Chondrocyte (in vitro differentiated cells): ENCODE data around the gene USF2. TPM values are rescaled to one million over a fixed set of nuclear protein-coding genes. Genes with fewer than 3 reads are reported as not detected.
A peak's percentile ranks its signal among the peaks of the same experiment; 100 is the strongest.

Experiments
- DNase-seq: peaks from one replicate; pipeline ENCODE4 v3.0.0; 2021; ENCODE audit warnings: mixed read lengths, low spot score
- H3K27ac Mint-ChIP-seq: one replicate; pipeline ENCODE4 v1.8.0; 2021; ENCODE audit warnings: mild to moderate bottlenecking, moderate library complexity, mixed read lengths; ENCODE audit not compliant: unreplicated experiment
- H3K27me3 Mint-ChIP-seq: 2 replicates; pipeline ENCODE4 v1.8.0; 2021; ENCODE audit warnings: low read depth, mixed read lengths
- H3K36me3 Mint-ChIP-seq: 2 replicates; pipeline ENCODE4 v1.8.0; 2021; ENCODE audit warnings: low read depth, mixed read lengths
- H3K4me1 Mint-ChIP-seq: 2 replicates; pipeline ENCODE4 v1.8.0; 2021; ENCODE audit warnings: low read depth, mild to moderate bottlenecking, mixed read lengths
- H3K4me3 Mint-ChIP-seq: one replicate; pipeline ENCODE4 v1.8.0; 2021; ENCODE audit warnings: mild to moderate bottlenecking, moderate library complexity, mixed read lengths; ENCODE audit not compliant: unreplicated experiment
- H3K9me3 Mint-ChIP-seq: 2 replicates; pipeline ENCODE4 v1.8.0; 2021; ENCODE audit warnings: low read depth, mixed read lengths
- total RNA-seq: library from RNA; stranded (reverse); gene quantifications from 3 replicates; pipeline ENCODE4 v1.2.1, GENCODE V29; 2021
- TF ChIP-seq, protein P1 (sequence below): fragments of 200-600 bp; sonication (generic); IDR thresholded peaks from 2 replicates; pipeline ENCODE4 v1.5.0; 2021; ENCODE audit warnings: antibody characterized with exemption, mild to moderate bottlenecking, moderate library complexity

Gene USF2
- total RNA-seq, 1 donor from 2014 or later, result 86.1 TPM

DNA sequence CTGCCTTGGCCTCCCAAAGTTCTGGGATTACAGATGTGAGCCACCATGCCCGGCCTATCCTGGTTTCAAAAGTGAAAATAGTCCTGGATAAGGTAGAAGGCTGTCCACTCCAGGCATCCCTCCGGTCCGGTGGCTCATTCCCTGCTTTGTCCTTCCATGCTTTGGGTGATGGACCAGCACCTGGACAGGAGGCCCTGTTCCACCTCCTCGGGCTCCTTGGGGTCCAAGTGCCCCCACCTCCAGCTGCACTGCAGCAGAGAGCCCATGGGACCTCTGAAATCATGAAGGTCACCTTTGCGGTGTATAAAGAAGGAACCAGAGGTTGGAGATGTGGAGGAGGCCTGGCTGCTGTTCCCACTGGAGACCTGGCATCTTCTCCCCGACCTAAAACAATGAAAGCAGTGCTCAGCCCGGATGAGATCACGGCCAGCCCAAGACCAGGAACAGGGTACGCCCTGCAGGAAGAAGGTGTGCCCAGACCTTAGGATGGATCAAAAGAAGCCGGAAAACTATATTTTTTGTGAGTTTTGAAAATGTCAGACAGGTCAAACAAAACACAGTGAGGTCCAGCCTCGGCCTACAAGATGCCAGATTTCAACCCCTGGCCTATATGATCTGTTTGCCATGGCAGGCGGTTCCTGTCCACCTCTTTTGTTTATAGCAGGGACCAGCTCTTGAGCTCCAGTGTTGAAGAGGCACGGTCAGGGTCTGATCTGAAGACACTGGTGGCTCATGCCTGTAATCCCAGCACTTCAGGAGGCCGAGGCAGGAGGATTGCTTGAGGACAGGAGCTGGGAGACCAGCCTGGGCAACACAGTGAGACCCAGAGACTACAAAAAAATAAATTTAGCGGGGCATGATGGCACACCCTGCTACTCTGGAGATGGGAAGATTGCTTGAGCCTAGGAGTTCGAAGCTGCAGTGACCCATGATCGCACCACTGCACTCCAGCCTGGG, 14.1 kb upstream of the USF2 start:
- no peaks in the 10 kb centered on the region for H3K9me3 Mint-ChIP-seq
- no peak overlapping the region for H3K4me3 Mint-ChIP-seq
- DNase-seq, result no peak

DNA sequence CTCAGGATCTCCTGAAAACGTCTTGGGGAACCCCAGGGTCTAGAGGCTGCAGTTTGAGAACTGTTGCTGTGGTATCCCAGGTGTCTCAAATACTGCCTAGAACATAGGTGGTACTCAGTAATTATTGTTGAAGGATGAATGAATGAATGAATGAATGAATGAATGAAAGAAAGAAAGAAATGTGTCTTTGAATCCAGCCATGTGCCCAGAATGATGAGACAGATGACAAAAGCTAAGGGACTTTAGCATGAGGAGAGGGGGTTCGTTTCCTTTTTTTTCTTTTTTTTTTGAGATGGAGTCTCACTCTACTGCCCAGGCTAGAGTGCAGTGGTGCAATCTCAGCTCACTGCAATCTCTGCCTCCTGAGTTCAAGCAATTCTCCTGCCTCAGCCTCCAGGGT, 12.2 kb upstream of the USF2 start:
- Mint-ChIP-seq H3K4me1 (no peaks in the 10 kb centered on the region), H3K36me3 (no peaks in the 10 kb centered on the region), H3K27ac (no peak overlapping the region)

More for the DNA sequence above, 14.1 kb upstream of the USF2 start:
- TF ChIP-seq, protein P1, sequence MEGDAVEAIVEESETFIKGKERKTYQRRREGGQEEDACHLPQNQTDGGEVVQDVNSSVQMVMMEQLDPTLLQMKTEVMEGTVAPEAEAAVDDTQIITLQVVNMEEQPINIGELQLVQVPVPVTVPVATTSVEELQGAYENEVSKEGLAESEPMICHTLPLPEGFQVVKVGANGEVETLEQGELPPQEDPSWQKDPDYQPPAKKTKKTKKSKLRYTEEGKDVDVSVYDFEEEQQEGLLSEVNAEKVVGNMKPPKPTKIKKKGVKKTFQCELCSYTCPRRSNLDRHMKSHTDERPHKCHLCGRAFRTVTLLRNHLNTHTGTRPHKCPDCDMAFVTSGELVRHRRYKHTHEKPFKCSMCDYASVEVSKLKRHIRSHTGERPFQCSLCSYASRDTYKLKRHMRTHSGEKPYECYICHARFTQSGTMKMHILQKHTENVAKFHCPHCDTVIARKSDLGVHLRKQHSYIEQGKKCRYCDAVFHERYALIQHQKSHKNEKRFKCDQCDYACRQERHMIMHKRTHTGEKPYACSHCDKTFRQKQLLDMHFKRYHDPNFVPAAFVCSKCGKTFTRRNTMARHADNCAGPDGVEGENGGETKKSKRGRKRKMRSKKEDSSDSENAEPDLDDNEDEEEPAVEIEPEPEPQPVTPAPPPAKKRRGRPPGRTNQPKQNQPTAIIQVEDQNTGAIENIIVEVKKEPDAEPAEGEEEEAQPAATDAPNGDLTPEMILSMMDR, result no peak
- no peaks in the 10 kb centered on the region for H3K36me3 Mint-ChIP-seq
- peaks cover 23% of the 10 kb centered on the region for H3K27me3 Mint-ChIP-seq
- no peak overlapping the region for H3K27ac Mint-ChIP-seq
- H3K4me1 Mint-ChIP-seq, result peaks cover under 1% of the 10 kb centered on the region

DNA sequence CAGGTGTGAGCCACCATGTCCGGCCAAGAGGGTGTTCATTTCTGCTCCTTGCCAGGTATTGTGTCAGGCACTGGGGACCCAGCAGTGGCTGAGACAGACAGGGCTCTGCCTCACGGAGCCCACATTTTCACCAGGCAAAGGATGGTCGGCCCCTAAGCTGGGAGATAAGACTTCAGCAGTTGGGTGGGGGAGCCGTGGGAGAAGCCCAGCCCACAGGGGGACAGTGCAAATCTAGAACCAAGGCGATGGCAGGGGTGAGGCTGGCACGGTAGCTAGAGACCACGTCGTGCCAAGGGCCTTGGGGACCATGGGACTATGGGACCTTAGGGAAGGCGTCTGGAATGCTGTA, 11.7 kb upstream of the USF2 start:
- H3K27me3 Mint-ChIP-seq, result peaks cover 2% of the 10 kb centered on the region
- no peaks in the 10 kb centered on the region for H3K36me3 Mint-ChIP-seq
- no peaks in the 10 kb centered on the region for H3K9me3 Mint-ChIP-seq
- no peak overlapping the region for H3K27ac Mint-ChIP-seq
- TF ChIP-seq, protein P1, result no peak
- no peak overlapping the region for H3K4me3 Mint-ChIP-seq
- H3K4me1 Mint-ChIP-seq, result no peaks in the 10 kb centered on the region
- no peak for DNase-seq

More for the DNA sequence above, 12.2 kb upstream of the USF2 start:
- TF ChIP-seq, protein P1, result no peak
- Mint-ChIP-seq H3K4me3 (no peak overlapping the region), H3K27me3 (peaks cover 3% of the 10 kb centered on the region), H3K9me3 (no peaks in the 10 kb centered on the region)
- no peak for DNase-seq

DNA sequence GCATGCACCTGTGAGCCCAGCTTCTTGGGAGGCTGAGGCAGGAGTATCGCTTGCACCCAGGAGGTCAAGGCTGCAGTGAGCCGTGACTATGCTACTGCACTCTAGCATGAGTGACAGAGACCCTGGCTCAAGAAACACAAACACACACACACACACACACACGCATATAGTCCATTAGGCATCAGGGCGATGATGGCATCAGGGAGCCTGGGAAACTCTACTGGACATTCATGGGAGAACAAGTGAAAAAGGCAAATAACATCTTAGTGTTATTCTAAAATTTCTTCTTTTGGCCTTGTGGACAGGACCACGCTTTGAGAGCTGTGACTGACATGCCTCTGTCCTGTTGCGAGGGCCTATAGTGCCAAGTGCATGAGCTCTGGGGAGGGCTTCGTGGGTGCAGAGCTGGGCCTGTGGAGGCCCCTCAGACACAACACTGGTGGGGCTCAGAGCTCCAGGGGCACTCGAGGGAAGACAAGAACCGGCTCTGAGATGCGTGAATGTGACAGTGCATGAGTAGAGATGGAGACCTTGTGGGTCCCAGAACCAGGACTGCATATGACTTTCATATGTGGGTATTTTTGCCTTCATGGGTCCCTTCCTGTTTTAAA, 8.0 kb upstream of the USF2 start:
- peaks cover 2% of the 10 kb centered on the region for H3K36me3 Mint-ChIP-seq
- no peak overlapping the region for H3K4me3 Mint-ChIP-seq
- H3K4me1 Mint-ChIP-seq, result peaks cover 5% of the 10 kb centered on the region
- TF ChIP-seq, protein P1, result no peak
- H3K27ac Mint-ChIP-seq, result no peak overlapping the region
- no peaks in the 10 kb centered on the region for H3K9me3 Mint-ChIP-seq
- peaks cover 2% of the 10 kb centered on the region for H3K27me3 Mint-ChIP-seq
- DNase-seq, result peak; percentile 55

DNA sequence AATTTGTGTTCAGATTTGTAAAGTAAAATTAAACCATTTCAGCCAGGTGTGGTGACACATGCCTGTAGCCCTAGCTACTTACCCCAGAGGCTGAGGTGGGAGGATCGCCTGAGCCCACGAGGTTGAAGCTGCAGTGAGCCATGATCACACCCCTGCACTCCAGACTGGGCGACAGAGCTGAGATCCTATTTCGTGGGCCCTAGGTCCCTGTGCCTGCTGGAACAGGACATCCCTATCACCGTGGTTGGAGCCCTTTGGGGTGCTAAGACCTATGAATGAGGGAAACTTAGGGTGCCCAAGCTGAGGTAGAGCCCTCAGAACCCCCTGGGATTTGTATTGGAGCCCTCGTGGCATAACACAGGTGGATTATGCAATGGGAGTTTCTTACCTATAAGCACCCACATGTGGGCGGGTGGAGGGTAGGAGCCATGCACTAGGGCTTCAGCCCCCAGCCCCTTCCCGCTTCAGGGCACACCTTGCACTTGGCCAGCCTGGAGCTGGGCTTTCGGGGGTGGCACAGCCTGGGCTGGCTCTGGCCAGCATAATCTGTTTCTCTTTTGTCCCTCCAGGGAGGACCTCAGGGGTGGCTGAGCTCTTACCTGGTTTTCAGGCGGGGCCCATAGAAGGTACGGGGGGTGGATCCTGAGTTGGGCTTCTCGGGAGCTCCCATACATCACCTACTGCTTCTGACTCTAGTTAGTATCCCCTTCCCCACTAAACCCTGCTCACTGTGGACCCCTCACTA, 7.2 kb upstream of the USF2 start:
- peaks cover under 1% of the 10 kb centered on the region for H3K27me3 Mint-ChIP-seq
- DNase-seq, result peak; percentile 38
- no peaks in the 10 kb centered on the region for H3K9me3 Mint-ChIP-seq
- TF ChIP-seq, protein P1, result no peak
- H3K4me1 Mint-ChIP-seq, result peaks cover 5% of the 10 kb centered on the region
- no peak overlapping the region for H3K4me3 Mint-ChIP-seq
- peaks cover 4% of the 10 kb centered on the region for H3K36me3 Mint-ChIP-seq
- no peak overlapping the region for H3K27ac Mint-ChIP-seq
